GM10266 (cell line): ENCODE data around the gene SRRM2.

Experiments used
- DNase-seq: peaks from one replicate; pipeline ENCODE4 v3.0.0; 2012; ENCODE audit errors: extremely low spot score
- TF ChIP-seq, protein P1 (sequence below): IDR thresholded peaks from 2 replicates; pipeline ENCODE4 v1.5.1; 2012; ENCODE audit warnings: mild to moderate bottlenecking, low read depth; ENCODE audit not compliant: control insufficient read depth, insufficient read depth; ENCODE audit errors: missing control alignments

SRRM2 gene

DNA sequence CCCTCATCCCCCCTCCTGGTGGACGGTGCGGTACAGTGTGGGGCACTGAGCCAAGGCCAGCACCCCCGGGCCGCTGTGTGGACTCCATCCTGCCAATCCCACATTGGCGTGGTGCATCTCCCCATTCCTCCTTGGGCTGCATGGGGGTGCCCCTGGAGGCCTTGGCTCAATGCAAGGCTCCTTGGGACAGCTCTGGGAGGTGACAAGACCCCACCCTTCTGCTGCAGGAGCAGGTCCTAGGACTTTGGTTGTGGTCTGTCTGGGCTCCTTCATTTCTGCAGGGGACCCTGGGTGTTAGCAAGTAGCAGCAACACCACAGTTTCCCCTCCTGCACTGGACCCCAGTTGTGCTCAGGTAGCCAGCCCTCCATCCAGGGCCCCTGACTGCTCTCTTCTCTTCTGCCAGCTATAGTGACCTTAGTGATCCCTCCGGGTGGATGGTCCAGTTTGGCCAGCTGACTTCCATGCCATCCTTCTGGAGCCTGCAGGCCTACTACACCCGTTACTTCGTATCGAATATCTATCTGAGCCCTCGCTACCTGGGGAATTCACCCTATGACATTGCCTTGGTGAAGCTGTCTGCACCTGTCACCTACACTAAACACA, 65.9 kb downstream of the SRRM2 start:
- TF ChIP-seq, protein P1, sequence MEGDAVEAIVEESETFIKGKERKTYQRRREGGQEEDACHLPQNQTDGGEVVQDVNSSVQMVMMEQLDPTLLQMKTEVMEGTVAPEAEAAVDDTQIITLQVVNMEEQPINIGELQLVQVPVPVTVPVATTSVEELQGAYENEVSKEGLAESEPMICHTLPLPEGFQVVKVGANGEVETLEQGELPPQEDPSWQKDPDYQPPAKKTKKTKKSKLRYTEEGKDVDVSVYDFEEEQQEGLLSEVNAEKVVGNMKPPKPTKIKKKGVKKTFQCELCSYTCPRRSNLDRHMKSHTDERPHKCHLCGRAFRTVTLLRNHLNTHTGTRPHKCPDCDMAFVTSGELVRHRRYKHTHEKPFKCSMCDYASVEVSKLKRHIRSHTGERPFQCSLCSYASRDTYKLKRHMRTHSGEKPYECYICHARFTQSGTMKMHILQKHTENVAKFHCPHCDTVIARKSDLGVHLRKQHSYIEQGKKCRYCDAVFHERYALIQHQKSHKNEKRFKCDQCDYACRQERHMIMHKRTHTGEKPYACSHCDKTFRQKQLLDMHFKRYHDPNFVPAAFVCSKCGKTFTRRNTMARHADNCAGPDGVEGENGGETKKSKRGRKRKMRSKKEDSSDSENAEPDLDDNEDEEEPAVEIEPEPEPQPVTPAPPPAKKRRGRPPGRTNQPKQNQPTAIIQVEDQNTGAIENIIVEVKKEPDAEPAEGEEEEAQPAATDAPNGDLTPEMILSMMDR = no peak
- no peak for DNase-seq

- no peak for DNase-seq
- TF ChIP-seq, protein P1 = no peak
These were observed 66.9 kb downstream of the SRRM2 start for GRCh38 chr16:2819179-2819938.

DNA sequence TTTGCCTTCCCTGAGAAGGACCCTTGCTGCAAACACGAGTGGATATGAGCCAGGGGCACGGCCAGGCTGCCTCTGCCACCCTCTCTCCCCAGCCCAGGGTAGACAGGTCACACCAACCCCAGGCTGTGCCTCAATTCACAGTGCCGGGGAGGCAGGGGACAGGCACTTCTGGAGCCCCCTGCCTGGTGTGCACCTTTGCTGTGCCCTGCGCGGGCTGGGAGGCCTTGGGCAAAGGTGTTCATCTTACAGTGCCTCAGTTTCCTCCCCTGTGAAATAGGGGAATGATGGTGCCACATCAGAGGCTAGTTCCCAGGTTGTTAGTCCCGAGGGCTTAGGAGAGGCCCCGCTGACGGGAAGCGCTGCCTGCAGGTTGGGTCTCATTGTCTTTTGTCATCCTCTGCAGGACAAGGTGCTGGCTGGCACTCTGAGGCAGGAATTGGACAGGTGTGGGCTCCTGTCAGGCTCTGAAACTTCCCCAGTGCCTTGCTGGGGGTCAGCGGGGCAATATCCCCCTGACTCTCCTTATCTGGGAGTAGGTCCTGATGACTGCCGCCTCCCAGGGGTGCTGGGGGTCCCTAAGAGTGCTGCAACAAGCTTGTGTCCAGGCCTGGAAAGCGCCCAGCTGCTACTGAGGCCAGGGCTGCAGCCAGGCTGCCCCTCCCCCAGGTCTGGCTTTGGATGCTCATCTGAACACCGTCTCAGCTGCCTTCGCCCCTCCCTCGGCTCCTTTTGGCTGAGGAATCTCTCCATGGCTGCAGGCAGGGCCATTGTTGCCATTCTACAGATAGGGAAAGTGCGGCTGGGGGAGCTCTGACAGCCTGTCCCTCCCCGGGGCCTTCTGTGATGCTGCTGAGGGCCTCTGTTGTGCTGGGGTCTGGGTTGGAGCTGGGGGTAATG, 67.7 kb downstream of the SRRM2 start:
- DNase-seq = no peak
- TF ChIP-seq, protein P1 = no peak
